Activated CD4-positive, alpha-beta T cell treated with anti-CD3 and anti-CD28 coated beads, Interleukin-2, amount 50 U/mL, for 4 hours (primary cell): ENCODE measurements around the gene GALNT6.

Experiments used
- DNase-seq, 2 experiments: peaks; one replicate each; pipeline ENCODE4 v3.0.0-alpha.2; 2020

GALNT6 gene

GRCh38 chr12:51403681-51404136 is 12.5 kb upstream of the GALNT6 start:
- no peak for DNase-seq

DNA sequence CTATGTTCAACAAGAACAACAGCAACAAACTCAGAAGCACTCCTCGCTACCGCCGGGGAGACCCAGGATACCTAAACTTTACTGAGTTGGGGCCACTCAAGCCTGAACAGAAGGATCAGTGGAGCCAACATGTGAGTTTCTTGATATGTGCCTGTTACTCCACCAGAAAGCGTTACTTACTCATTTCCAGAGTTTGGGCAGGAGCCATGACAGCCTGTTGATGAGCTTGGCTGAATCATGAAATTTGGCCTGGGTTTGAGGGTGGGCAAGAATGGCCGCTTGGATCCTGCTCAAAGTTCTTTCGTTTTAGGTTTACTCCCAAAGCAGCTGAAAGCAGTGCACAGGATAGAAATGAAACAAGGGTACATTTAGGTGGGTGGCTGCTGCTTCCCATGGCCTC is 12.0 kb upstream of the GALNT6 start:
- DNase-seq = no peak

GRCh38 chr12:51401900-51402299 is 10.7 kb upstream of the GALNT6 start:
- DNase-seq = no peak

GRCh38 chr12:51401486-51401885 is 10.3 kb upstream of the GALNT6 start:
- DNase-seq = no peak

DNA sequence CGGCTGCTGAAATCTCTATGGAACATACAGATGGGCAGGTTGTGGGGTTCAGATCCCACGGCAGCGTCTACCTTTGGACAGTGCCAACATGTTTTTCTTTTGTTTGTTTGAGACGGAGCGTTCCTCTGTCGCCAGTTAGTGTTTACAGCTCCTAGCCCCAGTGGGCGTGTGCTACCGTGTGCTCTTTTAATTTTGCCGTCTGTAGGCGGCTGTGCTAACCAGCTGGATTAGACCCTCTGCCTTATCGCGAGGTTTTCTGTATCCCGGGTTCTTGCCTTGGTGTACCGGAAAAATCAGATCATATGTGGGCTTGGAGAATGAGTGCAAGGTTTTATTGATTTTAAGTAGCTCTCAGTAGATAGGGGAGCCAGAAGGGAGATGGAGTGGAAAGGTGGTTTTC is 9.8 kb upstream of the GALNT6 start:
- DNase-seq = no peak

- DNase-seq = no peak
These were observed 8.7 kb upstream of the GALNT6 start for GRCh38 chr12:51399891-51400290.

DNA sequence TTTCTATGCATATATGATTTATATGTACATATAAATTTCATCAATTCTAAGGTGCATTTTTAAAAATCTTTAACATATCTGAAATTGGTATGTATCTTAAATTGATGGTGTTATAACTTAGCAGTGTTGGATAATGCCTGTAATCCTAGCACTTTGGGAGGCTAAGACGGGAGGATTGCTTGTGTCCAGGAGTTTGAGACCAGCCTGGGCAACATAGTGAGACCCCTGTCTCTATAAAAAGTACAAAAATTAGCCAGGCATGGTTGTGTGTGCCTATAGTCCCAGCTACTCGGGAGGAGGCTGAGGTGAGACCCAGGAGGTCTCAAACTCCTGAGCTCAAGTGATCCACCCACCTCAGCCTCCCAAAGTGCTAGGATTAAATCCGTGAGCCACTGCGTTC is 6.5 kb upstream of the GALNT6 start:
- DNase-seq = no peak

DNA sequence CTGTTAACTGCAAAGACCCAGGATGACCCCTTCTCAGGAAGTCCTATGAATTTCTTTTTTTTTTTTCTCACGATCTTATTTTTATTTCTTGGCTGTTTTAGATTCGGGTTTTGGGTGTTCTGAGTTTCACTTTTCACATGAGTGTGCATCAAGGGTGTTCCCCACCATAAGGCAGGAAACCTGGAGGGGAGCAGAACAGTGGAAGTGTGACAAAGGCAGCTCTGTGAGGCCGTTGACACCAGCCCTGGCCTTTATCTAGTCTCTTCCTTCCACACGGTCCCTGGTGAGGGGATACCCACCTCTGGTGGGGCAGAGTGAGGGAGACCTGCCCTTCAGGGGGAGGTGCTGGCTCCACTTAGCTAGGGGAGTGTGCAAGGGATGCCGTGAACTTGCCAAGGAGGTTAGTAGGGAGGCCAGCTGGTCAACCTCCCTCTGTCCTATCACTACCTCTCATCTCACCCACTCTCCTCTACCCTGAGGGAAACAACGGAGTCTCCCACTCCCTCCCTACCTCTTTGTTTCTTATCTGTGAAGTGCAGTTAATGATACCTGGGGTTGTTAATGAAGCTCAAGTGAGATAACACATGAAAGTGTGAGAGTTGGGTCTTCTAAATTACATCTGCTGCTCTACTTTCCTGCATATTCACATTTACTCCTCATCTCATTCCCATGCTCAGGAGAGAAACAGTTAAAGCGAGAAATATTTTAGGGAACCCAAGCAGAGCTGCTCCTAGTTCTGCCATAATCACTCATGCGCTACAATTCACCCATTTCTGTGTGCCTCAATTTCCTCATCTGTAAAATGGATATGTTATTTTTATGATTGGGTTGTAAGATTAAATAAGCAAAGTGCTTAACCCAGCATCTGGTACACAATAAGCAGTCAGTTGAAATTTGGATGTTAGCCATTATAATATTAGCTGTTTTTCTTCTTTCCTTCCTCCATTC is 4.4 kb upstream of the GALNT6 start:
- no peak for DNase-seq

DNA sequence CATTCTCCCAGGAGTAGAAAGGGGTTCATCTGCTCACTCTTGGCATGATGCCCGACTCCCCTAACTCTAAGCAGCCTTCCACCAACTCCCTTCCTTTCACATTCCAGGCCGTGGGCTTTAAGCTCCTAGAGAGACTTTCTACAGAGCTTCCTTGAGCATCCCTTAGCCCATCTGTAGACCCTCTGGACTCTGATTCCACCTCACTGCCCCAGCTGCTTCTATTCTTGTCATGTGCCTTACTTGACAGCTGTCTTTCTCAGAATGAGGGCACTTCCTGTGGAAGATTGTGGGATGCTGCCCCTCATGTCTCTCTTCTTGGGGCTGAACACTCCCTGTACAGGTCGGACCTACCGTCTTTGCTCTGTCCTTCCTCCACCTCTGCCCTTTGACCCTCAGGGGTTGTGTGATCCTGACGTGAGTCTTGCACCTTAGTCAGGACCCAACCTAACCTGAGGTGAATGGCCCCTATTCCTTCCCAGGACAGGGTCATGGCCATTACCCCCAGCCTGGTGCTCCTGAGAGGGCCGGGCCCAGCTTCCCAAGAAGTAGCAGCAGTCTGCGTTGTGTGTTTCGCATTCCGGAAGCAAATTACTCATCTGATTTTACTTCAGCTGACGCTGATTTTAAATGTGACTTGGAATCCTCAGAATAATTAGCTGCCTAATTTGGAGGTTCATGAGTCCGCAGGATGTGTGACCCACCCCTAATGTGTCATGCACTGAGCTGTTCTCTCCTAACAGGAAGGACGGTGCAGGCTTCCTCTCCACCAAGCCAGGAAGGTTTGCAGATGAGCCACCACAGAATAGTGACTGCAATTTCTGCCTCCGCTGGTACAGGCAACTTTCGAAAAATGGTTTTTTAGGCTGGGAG is 2.7 kb upstream of the GALNT6 start:
- DNase-seq = peak; percentile 56 to 61

DNA sequence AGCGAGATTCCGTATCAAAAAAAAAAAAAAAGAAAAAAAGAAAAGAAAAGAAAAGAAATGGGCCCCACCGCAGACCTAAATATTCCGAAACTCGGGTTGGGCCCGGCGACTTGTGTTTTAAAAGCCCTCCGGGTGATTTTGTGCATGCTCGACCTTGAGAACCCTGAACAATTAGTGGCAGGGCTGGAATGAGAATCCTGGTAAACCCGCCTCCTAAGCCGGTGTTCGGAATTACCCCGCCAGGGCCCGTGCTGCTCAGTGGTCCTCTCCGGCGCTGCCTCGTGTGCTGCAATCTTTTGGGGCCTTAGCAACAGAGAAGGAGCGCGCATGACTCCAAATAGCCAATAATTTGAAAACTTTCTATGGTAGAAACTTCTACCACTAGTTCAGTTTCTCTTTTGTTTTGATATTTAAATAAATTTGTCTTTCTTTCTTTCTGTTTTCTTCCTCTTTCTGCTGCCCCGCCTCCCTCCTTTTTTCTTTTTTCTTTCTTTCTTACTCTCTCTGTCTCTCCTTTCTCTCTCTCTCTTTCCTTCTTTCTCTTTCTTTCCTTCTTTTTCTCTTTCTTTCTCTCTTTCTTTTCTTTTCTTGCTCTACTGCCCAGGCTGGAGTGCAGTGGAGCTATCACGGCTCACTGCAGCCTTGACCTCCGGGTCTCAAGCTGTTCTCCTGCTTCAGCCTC is 1.5 kb upstream of the GALNT6 start:
- no peak for DNase-seq

GRCh38 chr12:51390891-51391282 is 319 bp downstream of the GALNT6 start:
- DNase-seq = no peak

DNA sequence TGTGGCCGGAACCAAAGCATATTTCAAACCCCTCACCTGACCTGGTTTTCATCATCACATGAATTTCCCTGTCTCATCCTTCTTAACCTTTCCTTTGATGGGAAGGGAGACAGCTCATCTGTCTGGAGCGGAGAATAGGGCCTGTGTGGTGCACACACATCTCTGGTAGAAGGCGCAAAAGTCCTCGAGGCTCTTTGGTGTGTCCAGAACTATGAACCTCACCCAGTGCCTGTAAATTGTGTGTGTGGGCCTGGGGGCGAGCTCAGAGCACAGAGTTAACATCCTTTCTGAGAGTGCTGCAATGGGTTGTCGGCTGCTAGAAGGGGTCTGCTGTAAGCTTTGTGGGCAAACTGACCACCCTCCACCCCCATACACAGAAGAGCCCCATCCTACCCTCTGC is 749 bp downstream of the GALNT6 start:
- DNase-seq = no peak

- DNase-seq = no peak
These were observed 1.8 kb downstream of the GALNT6 start for GRCh38 chr12:51389302-51389999.

DNA sequence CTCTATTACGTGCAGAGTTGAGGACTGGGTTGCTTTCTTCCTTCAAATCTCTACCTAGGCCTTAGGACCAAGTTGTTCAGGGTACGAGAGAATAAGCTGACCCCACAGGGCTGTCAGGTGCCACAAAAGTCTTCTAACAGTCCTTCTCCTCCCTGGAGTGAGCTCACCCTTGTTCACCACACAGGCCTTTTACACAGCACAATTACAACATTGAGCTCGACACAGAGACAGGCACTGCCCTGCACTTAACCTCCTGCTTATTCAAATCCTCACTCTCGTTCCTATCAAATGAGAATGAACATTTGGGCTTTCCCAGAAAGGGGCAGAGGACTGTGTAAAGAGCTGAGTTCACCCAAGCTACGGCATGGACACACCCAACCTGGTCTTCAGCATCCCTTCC is 2.4 kb downstream of the GALNT6 start:
- no peak for DNase-seq

DNA sequence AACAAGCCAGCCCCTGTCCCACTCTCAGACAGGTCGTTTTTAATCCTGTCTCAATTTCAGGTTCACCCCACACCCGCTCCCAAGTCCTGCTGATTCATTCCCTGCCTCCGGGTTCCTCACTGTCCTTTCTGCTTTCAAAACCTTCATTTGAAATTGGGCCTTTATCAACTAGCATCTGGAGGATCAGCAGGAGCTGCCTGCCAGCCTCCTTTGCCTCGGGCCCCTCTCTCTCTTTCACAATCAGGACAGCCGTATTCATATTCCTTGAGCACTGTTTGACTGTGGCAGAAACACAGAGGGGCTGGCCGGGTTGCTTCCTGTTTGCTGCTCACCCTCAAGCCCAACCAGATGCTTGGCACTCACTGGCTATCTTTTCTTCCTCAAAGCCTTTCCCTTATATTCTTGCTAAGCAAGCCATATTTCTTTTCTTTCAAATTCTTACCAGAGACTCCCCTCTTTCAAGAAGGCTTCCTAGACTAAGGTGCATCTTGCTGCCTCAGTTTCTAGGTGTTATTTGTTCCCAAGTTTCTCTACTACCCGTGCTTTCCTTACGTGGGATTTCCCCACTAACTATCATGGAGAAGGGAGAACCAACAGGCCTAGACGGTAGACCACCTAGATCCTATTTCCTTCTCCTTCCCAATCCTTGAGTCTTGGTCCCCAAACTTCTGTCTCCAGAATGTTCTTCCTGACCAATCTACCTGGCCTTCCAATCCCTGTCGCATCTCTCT is 3.0 kb downstream of the GALNT6 start:
- no peak for DNase-seq

DNA sequence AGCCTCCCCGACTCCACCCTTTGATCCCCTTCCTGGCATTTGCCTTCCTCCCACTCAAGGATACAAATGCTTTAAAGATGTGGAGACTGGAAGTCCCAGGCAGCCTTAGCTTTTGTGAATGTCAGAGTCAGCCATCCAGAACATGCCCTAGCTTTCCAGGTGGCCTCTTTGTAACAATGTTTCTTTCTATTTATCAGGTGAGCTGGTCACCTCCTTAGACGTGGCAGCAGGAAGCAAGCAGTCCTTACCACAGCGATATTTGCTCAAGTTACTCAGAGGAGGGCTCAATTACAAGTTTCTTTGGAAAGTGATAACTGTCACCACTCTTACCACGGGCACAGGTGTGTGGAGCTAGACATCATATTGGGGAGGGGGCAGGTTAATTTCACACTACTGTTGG is 4.9 kb downstream of the GALNT6 start:
- DNase-seq = no peak

GRCh38 chr12:51383269-51383905 is 7.8 kb downstream of the GALNT6 start:
- DNase-seq = no peak

DNA sequence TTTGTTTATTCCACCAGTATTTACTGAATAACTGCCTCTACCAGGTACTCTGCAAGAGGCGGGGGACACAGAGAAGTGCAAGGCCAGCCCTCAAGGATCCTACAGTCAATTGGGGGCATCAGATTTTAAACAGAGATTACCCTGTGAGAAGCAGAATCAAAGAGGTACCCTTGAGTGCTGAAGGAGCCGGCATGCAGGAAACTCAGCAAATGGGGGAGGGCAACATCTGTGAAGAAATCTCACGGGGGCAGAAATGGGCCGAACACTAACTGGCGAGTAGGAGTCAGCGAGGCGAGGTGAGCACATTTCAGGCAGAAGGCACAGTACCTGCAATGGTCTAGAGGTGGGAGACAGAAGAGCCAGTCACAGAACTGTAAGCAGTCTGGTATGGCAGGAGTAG is 9.0 kb downstream of the GALNT6 start:
- DNase-seq = no peak

DNA sequence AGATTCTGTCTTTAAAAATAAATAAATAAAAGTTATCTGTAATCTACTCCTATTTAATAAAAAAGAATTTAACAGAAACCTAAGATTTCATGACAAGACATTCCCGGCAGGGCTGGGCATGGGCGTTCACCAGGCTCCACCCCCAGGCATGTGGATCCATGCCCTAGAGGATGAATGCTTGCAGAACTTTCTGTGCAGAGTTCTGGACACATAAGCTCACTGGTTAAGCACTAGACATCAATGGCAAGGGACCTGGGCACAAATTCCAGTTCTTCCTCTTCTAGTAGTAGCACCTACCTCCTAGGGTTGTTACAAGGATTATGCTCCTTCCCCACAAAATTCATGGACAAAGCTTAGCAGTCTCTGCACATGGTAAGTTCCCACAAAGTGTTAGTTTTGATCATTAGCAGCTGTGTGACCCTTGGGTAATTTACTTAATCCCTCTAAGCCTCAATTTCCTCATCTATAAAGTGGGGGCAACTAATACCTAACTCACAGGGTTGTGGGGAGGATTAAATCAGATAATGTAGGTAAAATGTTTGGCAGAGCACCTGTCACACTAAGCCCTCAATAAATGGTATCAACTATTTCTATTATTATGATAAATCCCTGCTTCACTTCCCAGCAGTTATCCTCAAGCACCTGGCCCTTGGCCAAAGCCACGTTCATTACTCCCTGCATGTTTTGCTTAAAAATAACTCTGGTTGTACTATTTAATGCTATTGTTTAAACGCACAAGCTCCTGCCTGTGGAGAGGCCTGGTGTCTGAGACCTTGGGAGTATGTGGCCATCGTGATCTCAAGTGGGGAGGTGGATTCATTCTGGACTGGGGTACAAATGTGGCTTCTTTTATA is 9.8 kb downstream of the GALNT6 start:
- no peak for DNase-seq

DNA sequence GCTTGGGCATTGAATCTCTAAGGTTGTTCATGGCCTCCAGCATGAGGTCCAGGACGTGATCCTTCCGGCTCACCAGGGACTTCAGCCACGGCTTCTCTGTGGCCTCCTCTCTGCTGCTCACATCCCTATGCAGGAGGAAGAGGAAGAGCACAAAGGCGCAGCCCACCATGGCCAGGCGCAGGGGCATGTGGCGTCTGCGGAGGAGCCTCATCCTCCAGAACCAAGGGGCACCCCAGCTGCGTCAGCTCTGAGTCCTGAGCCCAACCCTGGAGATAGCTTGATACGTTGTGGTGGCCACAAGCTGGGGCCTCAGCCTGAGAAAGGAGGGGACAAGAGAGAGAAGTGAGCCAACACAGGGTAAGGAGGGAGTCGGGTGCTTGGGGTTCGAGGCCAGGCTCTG is 11.6 kb downstream of the GALNT6 start:
- DNase-seq = no peak
